BE2C (cell line): ENCODE data around the gene BCL2L1.
"Not testable (repeated sequence)": the region's sequence is repeated elsewhere in the genome, so short reads cannot be mapped to it uniquely, and the experiment has no call there.

Experiments
- DNase-seq: peaks from one replicate; pipeline ENCODE4 v3.0.0-alpha.2; 2020
- H3K27me3 ChIP-seq: fragments of 250-450 bp; sonication (Bioruptor Pico); 2 replicates; pipeline ENCODE4 v1.5.1; 2020; ENCODE audit warnings: mild to moderate bottlenecking
- H3K36me3 ChIP-seq: fragments of 250-450 bp; sonication (Bioruptor Pico); 2 replicates; pipeline ENCODE4 v1.5.1; 2020; ENCODE audit warnings: mild to moderate bottlenecking
- H3K4me1 ChIP-seq: fragments of 250-450 bp; sonication (Bioruptor Pico); 2 replicates; pipeline ENCODE4 v1.5.1; 2020
- H3K4me3 ChIP-seq: 2 replicates; pipeline ENCODE4 v1.5.1; 2011; ENCODE audit warnings: low read depth, low read length
- H3K9me3 ChIP-seq: fragments of 250-450 bp; sonication (Bioruptor Pico); 2 replicates; pipeline ENCODE4 v1.5.1; 2020
- CTCF ChIP-seq: IDR thresholded peaks from 2 replicates; pipeline ENCODE4 v1.5.1; 2012; ENCODE audit warnings: mild to moderate bottlenecking, low read depth, low read length

Gene BCL2L1

DNA sequence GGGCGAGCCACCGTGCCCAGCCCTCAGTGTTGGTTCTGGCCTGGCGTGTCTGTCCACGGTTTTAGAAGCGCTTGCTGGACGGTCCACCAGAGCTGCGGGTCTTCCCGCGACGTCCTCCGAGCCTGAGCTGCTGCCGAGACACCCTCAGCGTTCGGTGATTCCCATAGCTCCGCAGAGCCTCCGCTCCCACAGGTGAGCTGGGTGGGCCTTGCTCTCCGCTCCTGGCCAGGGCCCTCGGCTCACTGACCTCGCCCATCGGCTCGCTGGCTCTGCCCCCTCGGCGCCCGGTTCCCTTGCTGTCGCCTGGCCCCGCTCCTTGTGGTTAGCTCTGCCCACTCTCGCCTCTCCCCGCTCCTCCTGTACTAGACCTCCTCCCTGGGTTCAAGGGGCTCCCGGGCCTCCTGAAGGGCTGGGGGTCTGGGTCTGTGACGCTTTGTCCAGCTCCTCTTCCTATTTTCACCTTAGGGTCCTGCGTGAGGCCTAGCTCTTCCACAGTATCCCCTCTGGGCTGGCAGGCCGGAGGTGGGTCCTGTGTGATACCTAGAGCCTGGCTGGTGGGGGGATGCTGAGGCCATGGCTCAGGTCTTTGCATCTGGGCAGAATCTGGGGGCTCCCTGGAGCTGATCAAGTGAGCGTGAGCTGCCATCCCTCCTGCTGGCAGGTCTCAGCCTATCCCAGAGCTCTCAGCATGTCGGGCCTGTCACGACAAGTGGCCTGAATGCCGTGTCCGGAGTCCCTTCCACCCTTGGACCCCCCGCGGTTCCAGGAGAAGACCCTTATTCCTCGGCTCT is 89.9 kb downstream of the BCL2L1 start:
- Histone ChIP-seq H3K4me1 (no peaks in the 10 kb centered on the region; the same call in 1 of the 2 replicates), H3K27me3 (no peaks in the 10 kb centered on the region), H3K9me3 (no peaks in the 10 kb centered on the region), H3K36me3 (no peaks in the 10 kb centered on the region), H3K4me3 (no peak overlapping the region)
- no peak for DNase-seq
- TF ChIP-seq CTCF: no peak

- no peaks in the 10 kb centered on the region for H3K36me3 ChIP-seq
- TF ChIP-seq CTCF: no peak
- H3K4me1 ChIP-seq: no peaks in the 10 kb centered on the region
- no peak overlapping the region for H3K4me3 ChIP-seq
- H3K9me3 ChIP-seq: no peaks in the 10 kb centered on the region
- DNase-seq: no peak
- no peaks in the 10 kb centered on the region for H3K27me3 ChIP-seq
These were observed 92.4 kb downstream of the BCL2L1 start for GRCh38 chr20:31630187-31630790.

GRCh38 chr20:31628057-31628456 is 94.6 kb downstream of the BCL2L1 start:
- not testable (repeated sequence) for H3K27me3 ChIP-seq, DNase-seq, H3K9me3 ChIP-seq, H3K4me3 ChIP-seq, H3K36me3 ChIP-seq, H3K4me1 ChIP-seq

GRCh38 chr20:31626534-31626933 is 96.1 kb downstream of the BCL2L1 start:
- not testable (repeated sequence) for H3K4me1 ChIP-seq, H3K27me3 ChIP-seq, H3K4me3 ChIP-seq, H3K9me3 ChIP-seq, DNase-seq, H3K36me3 ChIP-seq

DNA sequence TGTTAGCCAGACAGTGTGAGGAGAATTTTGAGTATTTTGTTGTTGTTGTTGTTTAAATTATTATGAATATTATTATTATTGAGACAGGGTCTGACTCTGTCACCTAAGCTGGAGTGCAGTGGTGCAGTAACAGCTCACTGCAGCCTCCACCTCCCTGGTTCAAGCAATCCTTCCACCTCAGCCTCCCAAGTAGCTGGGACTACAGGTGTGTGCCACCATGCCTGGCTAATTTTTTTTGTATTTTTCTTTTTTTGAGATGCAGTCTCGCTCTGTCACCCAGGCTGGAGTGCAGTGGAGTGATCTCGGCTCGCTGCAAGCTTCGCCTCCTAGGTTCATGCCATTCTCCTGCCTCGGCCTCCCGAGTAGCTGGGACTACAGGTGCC is 99.6 kb downstream of the BCL2L1 start:
- DNase-seq, H3K4me3 ChIP-seq, H3K27me3 ChIP-seq, H3K36me3 ChIP-seq, H3K9me3 ChIP-seq, H3K4me1 ChIP-seq: not testable (repeated sequence)

- TF ChIP-seq CTCF: no peak
- Histone ChIP-seq H3K4me3 (no peak overlapping the region), H3K9me3 (no peaks in the 10 kb centered on the region), H3K27me3 (no peaks in the 10 kb centered on the region), H3K4me1 (no peaks in the 10 kb centered on the region), H3K36me3 (no peaks in the 10 kb centered on the region)
- DNase-seq: no peak
These were observed 102.4 kb downstream of the BCL2L1 start for GRCh38 chr20:31620246-31620645.

- TF ChIP-seq CTCF: no peak
- DNase-seq: no peak
These were observed 105.1 kb downstream of the BCL2L1 start for GRCh38 chr20:31617432-31618104.

More at GRCh38 chr20:31617432-31618104, 105.1 kb downstream of the BCL2L1 start:
- Histone ChIP-seq H3K4me3 (no peak overlapping the region), H3K36me3 (no peaks in the 10 kb centered on the region), H3K4me1 (peaks cover 1% of the 10 kb centered on the region), H3K27me3 (no peaks in the 10 kb centered on the region), H3K9me3 (no peaks in the 10 kb centered on the region)
